ENCODE data around the gene SHPK.

SHPK gene

DNA sequence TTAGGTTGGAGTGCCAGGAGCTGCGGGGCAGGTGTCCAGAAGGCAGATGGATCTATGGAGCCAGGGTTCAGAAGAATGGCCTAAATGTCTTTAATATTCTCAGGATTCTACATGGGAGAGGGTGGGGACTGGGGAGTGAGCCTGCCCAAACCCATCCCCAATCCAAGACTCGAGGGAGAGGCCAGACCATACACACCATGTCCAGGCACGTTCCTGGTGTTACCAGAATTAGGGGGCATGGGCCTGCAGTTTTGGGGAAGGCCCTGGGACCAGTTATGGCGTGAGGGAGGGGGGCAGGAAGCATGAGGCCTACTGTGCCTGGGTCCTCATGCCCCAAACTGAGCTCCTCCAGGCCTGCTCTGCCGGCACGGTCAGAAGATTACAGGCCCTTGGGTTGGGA lies 30.5 kb upstream of the SHPK start:
- H3K27me3 Mint-ChIP-seq (ENCODE audit: low read depth, poor library complexity), result no peaks in the 10 kb centered on the region
- TF ChIP-seq CTCF (IDR thresholded peaks at IDR 0.05), result no peak

GRCh38 chr17:3665834-3666233 lies 29.8 kb upstream of the SHPK start:
- Mint-ChIP-seq H3K36me3 (ENCODE audit: low read depth) (peaks cover 5% of the 10 kb centered on the region), H3K27me3 (ENCODE audit: low read depth, poor library complexity) (no peaks in the 10 kb centered on the region), H3K9me3 (no peaks in the 10 kb centered on the region), H3K4me3 (peak overlapping the region; percentile 75), H3K27ac (peak overlapping the region; percentile 76), H3K4me1 (peaks cover 40% of the 10 kb centered on the region)
- no peak for DNase-seq
- no peak for TF ChIP-seq CTCF (IDR thresholded peaks at IDR 0.05)

More for the DNA sequence above, 30.5 kb upstream of the SHPK start:
- Mint-ChIP-seq H3K36me3 (ENCODE audit: low read depth) (peaks cover 6% of the 10 kb centered on the region), H3K27ac (peak overlapping the region; percentile 29), H3K4me1 (peaks cover 42% of the 10 kb centered on the region), H3K4me3 (peak overlapping the region; percentile 75), H3K9me3 (no peaks in the 10 kb centered on the region)
- DNase-seq, result no peak

- no peak overlapping the region for H3K4me3 Mint-ChIP-seq
- no peak for TF ChIP-seq CTCF (IDR thresholded peaks at IDR 0.05)
- no peaks in the 10 kb centered on the region for H3K9me3 Mint-ChIP-seq
- H3K4me1 Mint-ChIP-seq, result peaks cover 25% of the 10 kb centered on the region
- no peaks in the 10 kb centered on the region for H3K27me3 Mint-ChIP-seq (ENCODE audit: low read depth, poor library complexity)
- H3K36me3 Mint-ChIP-seq (ENCODE audit: low read depth), result no peaks in the 10 kb centered on the region
- no peak overlapping the region for H3K27ac Mint-ChIP-seq
- no peak for DNase-seq
These were observed 27.3 kb upstream of the SHPK start for GRCh38 chr17:3663102-3664011.

- TF ChIP-seq CTCF (IDR thresholded peaks at IDR 0.05), result no peak
- no peaks in the 10 kb centered on the region for H3K36me3 Mint-ChIP-seq (ENCODE audit: low read depth)
- H3K27ac Mint-ChIP-seq, result no peak overlapping the region
- H3K4me3 Mint-ChIP-seq, result no peak overlapping the region
- H3K27me3 Mint-ChIP-seq (ENCODE audit: low read depth, poor library complexity), result no peaks in the 10 kb centered on the region
- DNase-seq, result no peak
- peaks cover 12% of the 10 kb centered on the region for H3K4me1 Mint-ChIP-seq
- H3K9me3 Mint-ChIP-seq, result no peaks in the 10 kb centered on the region
These were observed 24.4 kb upstream of the SHPK start for GRCh38 chr17:3660311-3660891.

DNA sequence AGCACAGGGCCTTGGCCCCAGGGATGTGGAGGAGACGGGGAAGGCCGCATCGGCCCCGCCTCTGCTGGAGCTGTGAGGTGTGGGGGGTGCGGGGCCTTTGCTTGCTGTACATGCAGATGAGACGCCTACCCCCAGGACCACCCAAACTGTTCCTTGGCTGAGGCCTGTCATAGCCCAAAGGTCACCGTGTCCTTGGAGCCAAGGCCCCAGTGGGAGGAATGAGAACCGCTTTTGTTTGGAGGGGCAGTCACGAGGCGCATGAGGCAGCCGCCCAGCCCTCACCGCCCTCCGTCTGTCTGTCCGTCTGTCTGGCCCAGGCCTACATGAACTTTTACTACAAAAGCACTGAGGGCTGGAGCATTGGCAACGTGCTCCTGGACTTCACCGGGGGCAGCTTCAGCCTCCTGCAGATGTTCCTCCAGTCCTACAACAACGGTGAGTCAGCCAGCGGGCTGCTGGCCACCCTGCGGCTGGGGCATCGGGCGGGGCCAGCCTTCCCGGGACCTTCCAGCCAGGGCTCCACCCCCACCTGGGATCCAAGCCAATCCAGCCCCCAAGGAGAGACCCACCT lies 23.6 kb upstream of the SHPK start:
- H3K27ac Mint-ChIP-seq, result no peak overlapping the region
- no peak for DNase-seq
- no peak overlapping the region for H3K4me3 Mint-ChIP-seq
- H3K4me1 Mint-ChIP-seq, result peaks cover 6% of the 10 kb centered on the region
- H3K9me3 Mint-ChIP-seq, result no peaks in the 10 kb centered on the region
- H3K36me3 Mint-ChIP-seq (ENCODE audit: low read depth), result no peaks in the 10 kb centered on the region
- no peak for TF ChIP-seq CTCF (IDR thresholded peaks at IDR 0.05)
- no peaks in the 10 kb centered on the region for H3K27me3 Mint-ChIP-seq (ENCODE audit: low read depth, poor library complexity)

All from nephron progenitor cell (in vitro differentiated cells).